MV-4-11 (cell line): ENCODE measurements around the gene WWOX.
A peak's percentile ranks its signal among the peaks of the same experiment; 100 is the strongest.

ENCODE experiments used
- DNase-seq: peaks from one replicate; lab custom pipeline; 2025; lab: John Stamatoyannopoulos, UW

WWOX gene

DNA sequence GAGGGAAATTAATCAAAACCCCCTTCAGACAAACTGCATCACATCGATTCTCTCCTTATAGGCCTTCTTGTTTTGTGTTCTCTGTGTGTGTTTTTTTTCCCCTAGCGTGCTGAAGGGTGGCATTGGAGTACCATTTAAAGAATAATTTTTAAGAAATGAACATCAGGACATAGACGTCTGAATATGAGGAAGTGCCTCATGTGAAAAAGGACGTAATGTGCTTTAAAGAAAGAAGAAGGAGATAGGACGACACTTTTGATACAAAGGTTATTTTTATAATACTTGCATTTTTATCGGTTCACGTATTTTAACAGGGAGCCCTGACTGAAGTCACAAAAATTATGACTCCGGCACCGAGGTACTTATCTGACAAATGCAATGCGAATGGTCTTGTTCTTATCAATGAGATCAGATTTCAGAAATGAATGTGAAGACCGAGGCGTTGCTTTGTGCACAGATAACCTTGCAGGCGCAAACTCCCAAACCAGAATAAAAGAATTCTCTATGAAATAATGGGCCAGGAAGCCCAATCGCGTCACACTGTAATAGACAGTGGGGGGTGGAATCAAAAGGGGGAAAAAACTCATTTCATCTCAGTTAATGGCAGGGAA, 894.8 kb downstream of the WWOX start:
- DNase-seq = no peak

DNA sequence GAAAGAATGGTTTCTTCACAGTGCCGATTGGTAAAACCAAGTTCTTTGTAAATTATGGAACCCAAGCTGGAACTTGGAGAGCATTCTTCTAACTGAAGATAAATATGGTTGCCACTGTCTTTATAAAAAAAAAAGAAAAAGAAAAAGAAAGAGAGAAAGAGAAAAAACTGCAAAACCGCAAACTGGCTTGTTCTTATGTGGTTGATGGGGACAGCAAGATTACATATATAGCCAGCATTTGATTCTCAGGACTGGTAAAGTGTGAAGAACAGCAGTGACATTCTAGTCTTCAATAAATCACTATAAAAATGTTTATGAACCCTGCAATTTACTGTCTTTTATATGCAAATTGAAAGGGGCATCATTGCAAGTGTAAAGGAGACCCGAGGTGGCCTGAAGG, 896.0 kb downstream of the WWOX start:
- DNase-seq = no peak

DNA sequence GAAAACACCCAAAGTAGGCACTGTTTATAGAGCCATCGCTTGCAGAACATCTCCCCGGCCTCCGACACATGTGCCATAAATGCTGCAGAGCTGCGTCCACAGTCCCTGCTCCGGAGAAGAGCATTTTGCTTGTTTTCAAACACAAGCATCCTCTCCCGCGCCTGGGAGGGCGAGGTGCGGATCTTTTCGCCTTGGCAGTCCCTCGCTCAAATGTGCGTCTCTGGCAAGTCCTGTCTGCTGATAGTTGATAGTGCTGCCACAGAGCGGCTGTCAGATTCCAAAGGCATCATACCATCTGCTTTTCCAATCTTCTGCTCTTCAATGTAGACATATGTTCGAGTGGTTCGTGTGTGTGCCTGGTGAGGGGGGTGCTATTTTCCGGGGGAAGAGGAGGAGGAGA, 897.3 kb downstream of the WWOX start:
- no peak for DNase-seq

DNA sequence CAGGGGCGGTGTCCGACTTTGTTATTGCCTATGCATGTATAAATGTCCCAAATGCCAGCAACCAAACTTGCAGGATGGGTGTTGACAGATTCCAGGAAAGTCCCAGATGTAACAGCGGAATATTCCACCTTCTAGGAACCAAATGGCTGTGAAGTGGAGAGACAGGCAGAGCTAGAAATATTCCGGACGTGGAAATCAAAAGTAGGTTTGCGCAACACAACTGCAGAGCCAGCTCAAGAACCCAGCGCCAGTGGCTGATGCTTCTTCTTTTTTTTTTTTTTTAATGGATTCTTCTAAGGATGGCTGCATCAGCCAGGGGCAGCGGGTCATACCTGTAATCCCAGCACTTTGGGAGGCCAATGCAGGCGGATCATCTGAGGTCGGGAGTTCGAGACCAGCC, 899.4 kb downstream of the WWOX start:
- peak; percentile 11 for DNase-seq

DNA sequence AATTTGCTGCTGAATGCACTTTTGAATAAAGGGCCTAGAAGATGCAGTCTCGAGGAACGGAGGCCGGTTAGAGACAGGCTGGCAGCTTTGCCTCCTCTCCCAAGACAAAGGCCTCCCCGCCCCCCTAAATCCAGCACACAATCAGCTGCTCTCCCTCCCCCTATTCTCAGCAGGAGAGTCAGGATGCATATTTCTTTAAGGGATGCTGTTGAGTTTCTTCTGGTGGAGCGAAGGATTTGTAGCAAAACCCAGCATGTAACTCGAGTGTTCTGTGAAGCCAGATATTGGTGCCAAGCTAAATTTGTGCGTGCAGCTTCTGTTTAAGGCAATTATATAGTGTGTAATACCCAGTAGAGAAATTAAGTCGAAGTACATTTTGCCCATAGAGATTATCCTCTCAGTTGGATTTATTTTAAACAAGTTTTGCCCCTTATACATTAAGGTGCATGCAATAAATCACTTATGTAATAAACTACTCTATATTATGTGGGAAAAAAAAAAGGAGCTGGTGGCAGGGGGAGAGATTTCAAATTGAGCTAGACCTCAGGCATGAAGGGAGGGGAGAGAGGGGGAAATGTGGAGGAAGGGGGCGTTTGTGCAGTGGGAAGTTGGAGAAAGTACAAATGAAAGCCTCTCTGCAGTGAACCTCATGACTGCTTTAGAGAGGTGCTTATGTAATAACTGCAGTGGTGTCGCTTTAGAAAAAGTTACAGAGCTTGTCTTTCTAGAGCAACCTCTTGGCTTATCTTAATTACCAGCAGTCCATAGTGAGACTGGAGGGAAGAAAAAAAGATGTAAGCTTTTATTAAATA, 901.9 kb downstream of the WWOX start:
- no peak for DNase-seq

DNA sequence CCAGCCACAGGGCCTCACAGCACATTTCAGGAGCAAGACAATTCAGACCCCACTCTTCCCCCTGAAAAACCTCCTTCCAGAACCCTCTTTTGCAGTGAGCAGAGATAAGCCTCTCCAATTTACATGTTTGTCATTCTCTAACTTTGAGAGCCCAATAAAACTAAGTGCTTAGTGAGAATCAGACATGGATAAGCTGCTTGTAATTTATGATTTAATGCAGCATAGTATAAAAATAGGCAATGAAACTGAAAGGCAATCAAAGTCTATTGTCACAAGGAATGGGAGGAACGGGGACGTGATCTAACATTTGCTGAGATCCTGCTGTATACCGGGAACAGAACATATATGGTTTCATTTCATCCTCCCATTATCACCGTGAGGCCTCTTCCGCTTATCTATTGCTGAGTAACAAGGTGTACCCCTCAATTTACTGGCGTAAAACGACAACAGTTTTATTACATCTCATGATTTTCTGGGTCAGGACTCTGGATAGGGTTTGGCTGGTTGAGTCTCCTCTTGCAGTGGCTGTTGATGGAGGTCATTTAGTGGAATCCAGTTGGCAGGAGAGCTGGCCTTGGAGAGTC, 903.7 kb downstream of the WWOX start:
- DNase-seq = no peak

DNA sequence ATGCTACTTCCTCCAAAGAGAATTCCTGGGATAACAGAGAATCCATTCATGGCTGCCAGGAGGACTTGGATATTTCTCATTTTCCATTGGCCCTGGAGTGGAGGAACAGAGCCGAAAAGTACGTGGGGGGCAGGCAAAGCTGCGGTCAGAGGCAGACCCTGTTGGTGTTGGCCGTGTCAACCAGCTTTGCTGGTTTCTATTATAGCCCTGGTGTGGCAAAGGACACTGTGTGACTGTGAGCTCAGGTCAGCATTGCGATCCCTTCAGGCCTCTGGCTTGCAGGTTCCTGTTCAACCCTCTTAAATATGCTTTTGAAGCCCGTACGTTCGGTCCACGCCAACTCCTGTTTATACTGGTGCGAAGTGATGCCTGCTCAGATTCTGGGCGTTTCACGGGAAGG, 904.9 kb downstream of the WWOX start:
- DNase-seq = no peak

DNA sequence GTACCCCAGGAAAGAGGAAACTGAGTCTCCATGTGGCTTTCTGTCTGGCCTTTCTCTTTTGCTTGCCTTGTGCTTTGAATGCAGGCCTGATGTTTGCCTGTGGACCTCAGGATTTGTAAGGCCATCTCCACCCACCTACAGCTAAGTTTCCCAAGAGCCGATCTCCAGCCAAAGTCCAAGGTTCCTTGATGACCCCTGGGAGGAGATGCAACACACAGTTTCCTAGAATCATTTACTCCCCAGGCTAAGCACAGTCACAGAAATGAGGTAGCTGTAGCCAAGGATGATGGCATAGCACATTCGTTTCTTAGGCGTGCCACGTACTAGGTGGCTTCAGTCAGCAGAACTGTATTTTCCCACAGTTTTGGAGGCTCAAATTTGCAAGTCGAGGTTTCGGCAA, 905.6 kb downstream of the WWOX start:
- no peak for DNase-seq

DNA sequence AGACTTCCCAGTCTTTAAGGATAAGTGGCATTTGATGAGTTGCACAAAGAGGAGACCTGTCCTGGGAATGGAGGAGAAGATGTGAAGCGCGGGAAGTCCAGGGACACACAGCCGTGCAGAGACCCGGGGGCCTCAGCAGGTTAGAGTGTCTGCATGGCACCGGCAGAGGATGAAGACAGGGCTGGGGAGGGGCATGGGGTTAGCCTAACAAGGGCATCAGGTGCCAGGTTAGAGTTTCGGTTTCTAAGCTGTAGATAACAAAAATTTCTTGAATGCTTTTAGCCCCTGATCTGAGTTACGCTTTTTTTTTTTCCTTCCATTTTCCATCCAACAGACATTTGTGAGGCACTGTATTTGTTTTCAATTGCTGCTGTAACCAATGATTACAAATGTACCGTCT, 906.8 kb downstream of the WWOX start:
- DNase-seq = no peak

DNA sequence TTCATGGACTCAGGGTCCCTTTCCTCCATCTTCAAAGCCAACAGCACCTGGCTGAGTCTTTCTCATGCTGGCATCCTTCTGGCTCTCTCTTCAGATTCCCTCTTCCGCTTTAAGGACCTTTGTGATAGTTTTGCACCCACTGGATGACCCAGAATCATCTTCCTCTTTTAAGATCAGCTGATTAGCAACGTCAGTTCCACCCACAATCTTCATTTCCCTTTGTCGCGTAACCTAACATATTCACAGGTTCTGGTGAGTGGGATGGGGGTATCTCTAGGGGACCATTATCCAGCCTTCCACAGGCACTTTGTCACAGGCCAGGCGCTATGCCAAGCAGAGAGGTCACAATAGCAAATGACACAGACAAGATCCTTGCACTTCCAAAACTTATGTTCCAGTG, 907.3 kb downstream of the WWOX start:
- peak; percentile 25 for DNase-seq

DNA sequence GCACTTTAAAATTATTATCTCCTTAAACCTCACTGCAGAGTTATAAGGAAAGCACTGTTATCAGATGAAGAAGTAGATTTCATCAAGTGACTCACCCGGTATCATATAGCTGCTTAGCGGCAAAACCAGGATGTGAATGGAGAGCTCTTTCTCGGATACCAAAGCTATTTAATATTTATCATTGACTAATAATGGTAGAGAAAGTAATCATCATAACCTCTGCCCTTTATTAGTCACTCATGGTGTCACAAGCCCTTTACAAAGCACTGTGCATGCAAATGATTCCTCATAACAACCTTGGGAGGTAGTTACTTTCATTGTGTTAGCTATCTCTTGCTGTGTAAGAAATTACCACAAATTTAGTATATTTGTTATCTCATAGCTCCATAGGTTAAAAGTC, 908.2 kb downstream of the WWOX start:
- no peak for DNase-seq

DNA sequence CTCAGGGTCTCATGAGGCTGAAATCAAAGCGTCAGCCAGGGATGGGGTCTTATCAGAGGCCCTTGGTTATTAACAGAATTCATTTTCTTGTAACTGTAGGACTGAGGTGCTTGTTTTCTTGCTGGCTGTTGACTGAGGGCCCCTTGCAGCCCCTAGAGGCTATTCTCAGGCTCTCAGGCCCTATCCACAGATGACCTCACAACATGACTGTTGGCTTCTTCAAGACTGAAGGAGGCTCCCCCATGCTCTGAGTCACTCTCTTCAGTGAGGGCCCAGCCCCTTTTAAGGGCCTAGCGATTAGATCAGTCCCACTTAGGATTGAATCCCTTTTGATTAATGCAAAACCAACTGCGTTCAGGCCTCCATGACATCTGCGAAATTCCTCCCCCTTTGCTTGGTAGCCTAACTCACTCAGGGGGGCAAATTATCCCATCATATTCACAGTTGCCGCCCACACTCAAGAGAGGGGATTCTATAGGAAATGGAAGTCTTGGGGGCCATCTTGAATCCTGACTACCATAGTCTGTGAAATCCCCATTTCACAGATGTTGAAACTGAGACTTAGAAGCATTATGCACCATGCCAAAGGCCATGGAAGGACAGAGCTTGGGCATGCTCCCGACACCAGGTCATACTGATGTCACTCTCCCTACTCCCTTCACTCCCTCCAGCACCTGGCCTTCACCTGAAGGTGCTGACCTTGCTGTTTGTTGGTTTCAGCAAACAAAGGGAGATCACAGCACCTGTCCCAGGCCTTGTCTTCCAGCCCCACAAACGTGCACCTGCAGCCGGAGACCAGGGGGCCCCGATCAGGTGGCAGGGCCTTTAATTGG, 908.8 kb downstream of the WWOX start:
- DNase-seq = no peak

DNA sequence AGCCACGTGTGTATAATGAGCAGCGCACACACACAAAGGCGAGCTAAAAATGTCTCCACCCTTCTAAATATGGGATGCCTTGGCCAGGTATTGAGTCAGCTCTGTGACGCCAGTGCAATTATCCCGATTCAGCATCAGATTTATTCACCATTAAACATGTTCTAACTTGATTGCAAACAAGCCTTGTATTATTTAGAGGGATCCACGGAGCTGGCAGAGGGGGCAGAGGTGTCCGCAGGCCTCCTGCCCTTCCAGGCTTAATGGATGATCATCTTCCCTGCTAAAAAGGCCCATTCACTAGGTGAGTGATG, 909.4 kb downstream of the WWOX start:
- DNase-seq = no peak

DNA sequence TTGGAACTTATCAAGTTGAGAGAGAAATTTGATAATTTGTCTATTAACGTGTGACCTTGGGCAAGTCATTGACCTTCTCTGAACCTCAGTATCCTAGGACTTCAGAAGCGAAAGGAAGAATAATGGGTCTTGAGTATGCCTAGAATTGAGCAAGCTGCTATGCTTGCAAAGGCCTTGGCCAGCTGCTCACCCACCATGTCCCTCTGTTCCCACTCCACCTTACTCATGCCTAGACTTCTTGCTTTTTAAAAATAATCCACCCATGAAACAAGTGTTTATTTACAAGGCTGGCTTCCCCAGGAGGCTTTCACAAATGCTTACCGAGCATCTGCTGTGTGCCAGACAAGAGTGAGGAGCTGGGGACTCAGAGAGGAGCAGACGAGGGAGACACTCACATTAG, 910.4 kb downstream of the WWOX start:
- DNase-seq = no peak

DNA sequence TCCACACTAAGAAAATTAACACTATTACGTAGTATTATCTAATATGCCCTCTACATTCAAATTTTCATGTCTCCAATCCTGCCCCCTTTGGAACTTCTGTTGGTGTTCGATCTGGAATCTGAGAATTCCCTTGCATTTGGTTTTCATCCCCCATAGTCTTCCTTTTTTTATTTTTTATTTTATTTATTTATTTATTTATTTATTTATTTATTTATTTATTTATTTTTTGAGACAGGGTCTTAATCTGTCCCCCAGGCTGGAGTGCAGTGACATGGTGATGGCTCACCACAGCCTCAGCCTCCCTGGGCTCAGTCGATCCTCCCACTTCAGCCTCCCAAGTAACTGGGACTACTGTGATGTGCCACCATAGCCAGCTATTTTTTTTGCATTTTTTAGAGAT, 911.8 kb downstream of the WWOX start:
- no peak for DNase-seq

DNA sequence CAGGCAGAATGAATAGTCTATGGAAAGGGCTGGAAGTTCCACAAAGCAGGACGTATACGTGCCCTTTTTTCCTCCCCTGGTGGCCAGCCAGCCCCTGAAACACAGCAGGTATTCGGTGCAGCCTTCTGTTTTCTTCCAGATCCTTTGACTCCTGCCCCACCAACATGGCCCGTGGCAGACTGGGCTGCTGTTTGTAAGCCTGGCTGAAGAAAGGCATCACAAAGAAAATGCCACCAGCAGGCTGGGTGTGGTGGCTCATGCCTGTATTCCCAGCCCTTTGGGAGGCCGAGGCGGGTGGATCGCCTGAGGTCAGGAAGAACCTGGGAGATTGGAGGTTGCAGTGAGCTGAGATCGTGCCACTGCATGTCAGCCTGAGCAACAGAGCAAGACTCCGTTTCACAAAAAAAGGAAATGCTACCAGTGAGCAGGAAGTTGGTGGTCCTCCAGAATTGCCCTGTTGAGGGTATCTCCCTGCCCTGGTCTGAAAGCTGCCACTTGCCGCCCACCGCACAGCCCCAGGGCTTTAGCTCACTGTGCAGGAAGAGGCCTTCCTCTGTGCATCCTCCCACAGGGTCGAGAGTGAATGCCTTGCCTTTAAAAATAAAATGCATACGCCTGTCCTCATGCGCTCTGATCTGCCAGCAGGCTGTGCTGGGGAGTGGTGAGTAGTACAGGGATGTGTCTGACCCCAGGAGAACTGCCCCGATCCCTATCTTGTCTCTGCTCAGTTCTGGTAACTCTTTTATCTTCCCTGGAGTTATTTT, 913.4 kb downstream of the WWOX start:
- DNase-seq = peak; percentile 33

DNA sequence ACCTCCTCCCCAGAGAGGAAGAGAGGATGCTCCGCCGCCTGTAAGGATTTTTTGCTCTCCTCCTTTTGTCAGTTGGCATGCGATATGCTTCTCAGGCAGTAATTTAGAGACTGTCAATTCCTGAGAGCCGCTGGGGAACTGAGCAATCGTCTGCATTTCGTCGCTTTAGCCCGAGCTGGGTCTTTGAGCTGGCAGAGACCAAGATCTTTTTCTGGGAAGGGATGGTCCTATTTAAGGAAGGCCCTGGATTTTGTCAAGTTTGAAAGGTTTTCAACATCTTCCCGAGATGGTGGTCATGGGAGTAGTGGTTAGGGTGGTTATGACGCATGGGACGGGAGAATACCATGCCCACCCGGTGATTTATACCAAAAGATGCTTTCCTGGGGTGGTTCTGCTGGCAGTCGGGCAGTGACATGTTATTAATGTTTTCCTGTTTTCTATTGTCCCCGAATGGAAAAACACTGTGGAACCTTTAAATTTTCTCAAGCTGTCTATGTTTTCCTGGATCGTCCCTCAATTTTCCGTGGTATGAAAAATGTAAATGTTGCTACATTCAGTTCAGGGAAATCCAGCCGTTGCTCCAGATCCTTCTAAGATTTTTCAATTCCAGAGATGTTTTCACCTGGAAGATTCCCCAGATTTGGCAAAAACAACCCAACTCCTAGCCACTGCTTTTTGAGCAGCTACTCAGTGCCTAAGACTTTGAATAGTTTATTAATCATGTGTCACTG, 914.6 kb downstream of the WWOX start:
- no peak for DNase-seq

DNA sequence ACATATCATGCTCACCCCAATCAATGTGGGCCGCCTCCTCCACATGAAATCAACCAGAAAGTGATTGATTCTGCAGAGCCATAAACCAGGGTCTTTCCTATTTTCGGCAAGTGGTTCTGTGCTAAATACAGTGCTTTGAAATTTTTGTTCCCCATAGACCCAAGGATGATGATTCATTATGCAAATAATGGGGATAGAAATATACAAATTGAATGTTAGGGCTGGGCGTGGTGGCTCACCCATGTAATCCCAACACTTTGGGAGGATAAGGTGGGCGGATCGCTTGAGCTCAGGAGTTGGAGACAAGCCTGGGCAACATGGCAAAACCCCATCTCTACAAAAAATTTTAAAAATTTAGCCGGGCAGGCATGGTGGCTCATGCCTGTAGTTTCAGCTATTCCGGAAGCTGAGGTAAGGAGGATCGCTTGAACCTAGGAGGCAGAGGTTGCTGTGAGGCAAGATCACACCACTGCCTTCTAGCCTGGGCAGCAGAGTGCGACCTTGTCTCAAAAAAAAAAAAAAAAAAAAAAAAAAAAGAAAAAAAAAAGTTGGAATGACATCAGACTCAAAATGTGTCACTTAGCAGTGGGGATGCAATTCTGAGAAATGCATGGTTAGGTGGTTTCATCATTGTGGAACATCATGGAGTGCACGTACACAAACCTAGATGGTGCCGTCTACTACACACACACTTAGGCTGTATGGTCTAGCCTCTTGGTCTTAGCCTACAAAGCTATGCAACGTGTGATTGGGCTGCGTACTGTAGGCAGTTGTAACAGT, 919.4 kb downstream of the WWOX start:
- DNase-seq = no peak

DNA sequence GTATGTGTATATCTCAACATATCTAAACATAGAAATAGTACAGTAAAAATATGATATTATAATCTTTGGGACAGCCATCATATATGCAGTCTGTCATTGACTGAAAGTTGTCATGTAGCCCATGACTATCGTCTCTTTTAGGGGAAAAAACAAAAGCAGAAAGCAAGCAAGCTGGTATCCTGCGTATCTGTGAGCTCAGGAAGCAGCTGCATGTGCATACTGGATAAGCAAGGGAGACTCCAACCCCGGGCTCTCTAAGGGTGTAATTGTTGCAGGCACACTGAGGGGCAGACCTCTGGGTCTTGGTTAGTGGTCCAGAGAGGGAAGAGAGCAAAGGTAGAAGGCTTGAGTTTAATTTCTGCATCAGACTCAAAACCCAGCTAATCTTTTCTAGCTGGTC, 920.0 kb downstream of the WWOX start:
- no peak for DNase-seq

DNA sequence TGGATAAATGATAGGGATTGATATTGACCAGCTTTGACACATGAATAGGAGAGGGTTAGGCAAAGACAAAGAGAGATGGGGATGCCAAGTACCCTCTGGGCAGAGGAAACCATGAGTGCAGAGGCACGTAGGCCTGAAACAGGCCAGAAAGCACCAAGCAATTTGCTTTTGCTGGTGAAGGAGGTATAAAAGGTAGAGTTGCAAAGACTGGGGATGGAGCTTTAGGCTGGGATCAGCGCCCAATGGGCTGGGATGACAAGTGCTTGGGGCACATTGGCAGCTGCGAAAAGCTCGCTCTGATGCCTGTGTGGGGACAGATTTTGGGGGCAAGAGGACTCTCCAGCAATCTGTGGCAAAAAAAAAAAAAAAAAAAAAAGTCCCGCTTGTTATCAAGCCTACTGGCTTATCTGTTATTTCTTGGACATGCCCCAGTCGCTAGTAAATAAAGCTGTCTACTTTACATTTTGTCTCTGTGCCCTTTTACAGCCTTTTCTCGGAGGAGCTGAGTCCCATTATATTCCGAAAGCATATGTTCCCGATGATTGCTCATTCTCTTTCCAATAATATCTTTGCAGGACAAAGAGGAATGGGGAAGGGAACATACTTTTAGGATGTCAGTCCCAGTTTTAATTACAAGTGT, 922.7 kb downstream of the WWOX start:
- DNase-seq = no peak
